Endothelial cell of umbilical vein (primary cell): ENCODE measurements around the gene PRKAR1A. TPM values are rescaled to one million over a fixed set of nuclear protein-coding genes. Genes with fewer than 3 reads are reported as not detected.
"Not testable (repeated sequence)": the region's sequence is repeated elsewhere in the genome, so short reads cannot be mapped to it uniquely, and the experiment has no call there.

Experiments
- BruUV-seq: library from RNA; stranded (reverse); fragments of 400-500 nt; replicated peaks from 2 replicates; lab custom pipeline; 2021; lab: Mats Ljungman, UMichigan
- CTCF ChIA-PET: fragments of 300-600, 350-600 bp; sonication (Branson Sonifier 250); formaldehyde crosslinking; loops from one replicate; lab custom pipeline; 2021; ENCODE audit warnings: antibody characterized with exemption, inconsistent platforms; lab: Charles Lee
- POLR2A ChIA-PET: fragments of 300-600, 350-600 bp; sonication (Branson Sonifier 250); formaldehyde crosslinking; loops from one replicate; lab custom pipeline; 2021; ENCODE audit warnings: antibody characterized with exemption, inconsistent platforms; lab: Charles Lee
- DNase-seq: peaks from one replicate; pipeline ENCODE4 v3.0.0-alpha.2; 2011; ENCODE audit warnings: low read depth, low spot score
- FAIRE-seq: peaks from 2 replicates; lab custom pipeline; 2011; peaks lifted over from hg19 to GRCh38; lab: Jason Lieb, UNC
- H2AFZ ChIP-seq: 2 replicates; pipeline ENCODE4 v1.6.0; 2012; ENCODE audit warnings: low read depth, low read length, control low read depth, inconsistent platforms
- H3K27ac ChIP-seq: 2 replicates; pipeline ENCODE4 v1.5.1; 2011; ENCODE audit warnings: low read depth, mild to moderate bottlenecking, control low read depth, low read length, moderate library complexity; ENCODE audit not compliant: insufficient read depth
- H3K27me3 ChIP-seq, 2 experiments: 2 replicates each; pipeline versions ENCODE4 v1.6.0 to v1.6.1; 2011; ENCODE audit warnings: low read length in 2 of 2, mixed read lengths in 1 of 2; ENCODE audit not compliant: control insufficient read depth in 2 of 2, insufficient read depth in 2 of 2
- H3K36me3 ChIP-seq, 2 experiments: 2 replicates in 1 of 2; 3 replicates in 1 of 2; pipeline ENCODE4 v1.5.1; 2011; ENCODE audit warnings: low read length in 2 of 2, mild to moderate bottlenecking in 1 of 2, moderate library complexity in 1 of 2; ENCODE audit not compliant: control insufficient read depth in 2 of 2, insufficient read depth in 2 of 2; ENCODE audit errors: extremely low read depth in 1 of 2
- H3K4me1 ChIP-seq: 3 replicates; pipeline ENCODE4 v1.5.1; 2011; ENCODE audit warnings: mild to moderate bottlenecking, low read length; ENCODE audit not compliant: control insufficient read depth, insufficient read depth; ENCODE audit errors: extremely low read depth
- H3K4me2 ChIP-seq: 2 replicates; pipeline ENCODE4 v1.6.1; 2011; ENCODE audit warnings: low read length, control low read depth, mixed read lengths; ENCODE audit not compliant: insufficient read depth
- H3K4me3 ChIP-seq, 3 experiments: fragments of 200-600 bp in 1 of 3; sonication (generic), shearing (Covaris generic) in 1 of 3; replicated peaks in 1 of 3; 2 replicates each; pipeline ENCODE4 v1.5.1; 2011 to 2016; ENCODE audit warnings: control low read depth in 3 of 3, low read length in 3 of 3, mild to moderate bottlenecking in 2 of 3, inconsistent platforms in 1 of 3, low read depth in 1 of 3, moderate library complexity in 1 of 3; ENCODE audit not compliant: insufficient read depth in 1 of 3
- H3K79me2 ChIP-seq: 2 replicates; pipeline ENCODE4 v1.6.0; 2012; ENCODE audit warnings: low read length, inconsistent platforms; ENCODE audit not compliant: control insufficient read depth, insufficient read depth
- H3K9ac ChIP-seq: replicated peaks from 2 replicates; pipeline ENCODE3; 2011; ENCODE audit warnings: low read length, control low read depth; ENCODE audit not compliant: insufficient read depth; ENCODE audit errors: extremely low read depth
- H3K9me1 ChIP-seq: replicated peaks from 3 replicates; pipeline ENCODE4 v1.6.0; 2011; ENCODE audit warnings: mild to moderate bottlenecking, low read length; ENCODE audit not compliant: control insufficient read depth, insufficient read depth; ENCODE audit errors: extremely low read depth
- H3K9me3 ChIP-seq: replicated peaks from 2 replicates; pipeline ENCODE4 v1.5.1; 2012; ENCODE audit warnings: low read length, inconsistent platforms; ENCODE audit not compliant: control insufficient read depth, insufficient read depth
- H4K20me1 ChIP-seq: replicated peaks from 2 replicates; pipeline ENCODE3; 2011; ENCODE audit warnings: mild to moderate bottlenecking, low read length; ENCODE audit not compliant: control insufficient read depth, insufficient read depth; ENCODE audit errors: extremely low read depth
- POLR2A ChIP-seq: IDR thresholded peaks from 2 replicates; pipeline ENCODE4 v1.6.1; 2012; ENCODE audit warnings: low read depth, mild to moderate bottlenecking, control low read depth, low read length
- dilution Hi-C: fragments of 300-500 bp; cut with MboI; formaldehyde crosslinking; loops from one replicate; pipeline ENCODE4 v1.15.0; 2019; ENCODE audit warnings: low sequenced_read_pairs; ENCODE audit not compliant: extremely low pct_ligation_motif_present
- intact Hi-C: fragments of 100-400 bp; cut with micrococcal nuclease; formaldehyde crosslinking; loops from one replicate; pipeline ENCODE4 v1.10.0; 2022
- polyA plus RNA-seq, 4 experiments: library from polyadenylated mRNA; depleted of rRNA in 3 of 4; stranded (reverse) in 3 of 4; unstranded in 1 of 4; fragments of >200 nt; gene quantifications; 2 replicates each; pipeline versions ENCODE4 v1.2.1 to v1.2.3, GENCODE V29; 2011 to 2012; ENCODE audit warnings: missing spikeins in 1 of 4
- total RNA-seq: library from RNA; stranded (reverse); gene quantifications from 2 replicates; pipeline ENCODE4 v1.2.3, GENCODE V29; 2021

The PRKAR1A gene
- total and polyA plus RNA-seq, 2 donors (not counting 3 experiments of a cell fraction or from before 2014, with no cell fraction given): 92.0 to 257 TPM

DNA sequence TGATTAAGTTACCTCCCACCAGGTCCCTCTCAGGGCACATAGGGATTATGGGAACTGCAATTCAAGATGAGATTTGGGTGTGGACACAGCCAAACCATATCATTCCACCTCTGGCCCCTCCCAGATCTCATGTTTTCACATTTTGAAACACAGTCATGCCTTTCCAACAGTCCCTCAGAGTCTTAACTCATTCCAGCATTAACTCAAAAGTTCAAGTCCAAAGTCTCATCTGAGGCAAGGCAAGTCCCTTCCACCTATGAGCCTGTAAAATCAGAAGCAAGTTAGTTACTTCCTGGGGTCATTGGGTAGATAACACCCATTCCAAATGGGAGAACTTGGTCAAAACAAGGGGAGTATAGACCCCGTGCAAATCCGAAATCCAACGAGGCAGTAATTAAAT lies 5.4 kb downstream of the PRKAR1A start:
- Histone ChIP-seq H3K4me1 (peaks cover 14% of the 10 kb centered on the region), H3K36me3 (peaks cover 9 to 17% of the 10 kb centered on the region in 2 experiments), H3K79me2 (peaks cover 91% of the 10 kb centered on the region)
- FAIRE-seq, H3K27me3 ChIP-seq, DNase-seq, intact Hi-C loops, H3K27ac ChIP-seq, H3K4me3 ChIP-seq, H3K9ac ChIP-seq, BruUV-seq, dilution Hi-C loops, H3K9me1 ChIP-seq, H3K9me3 ChIP-seq, POLR2A ChIA-PET, H3K4me2 ChIP-seq, H2AFZ ChIP-seq, H4K20me1 ChIP-seq, CTCF ChIA-PET: not testable (repeated sequence)

DNA sequence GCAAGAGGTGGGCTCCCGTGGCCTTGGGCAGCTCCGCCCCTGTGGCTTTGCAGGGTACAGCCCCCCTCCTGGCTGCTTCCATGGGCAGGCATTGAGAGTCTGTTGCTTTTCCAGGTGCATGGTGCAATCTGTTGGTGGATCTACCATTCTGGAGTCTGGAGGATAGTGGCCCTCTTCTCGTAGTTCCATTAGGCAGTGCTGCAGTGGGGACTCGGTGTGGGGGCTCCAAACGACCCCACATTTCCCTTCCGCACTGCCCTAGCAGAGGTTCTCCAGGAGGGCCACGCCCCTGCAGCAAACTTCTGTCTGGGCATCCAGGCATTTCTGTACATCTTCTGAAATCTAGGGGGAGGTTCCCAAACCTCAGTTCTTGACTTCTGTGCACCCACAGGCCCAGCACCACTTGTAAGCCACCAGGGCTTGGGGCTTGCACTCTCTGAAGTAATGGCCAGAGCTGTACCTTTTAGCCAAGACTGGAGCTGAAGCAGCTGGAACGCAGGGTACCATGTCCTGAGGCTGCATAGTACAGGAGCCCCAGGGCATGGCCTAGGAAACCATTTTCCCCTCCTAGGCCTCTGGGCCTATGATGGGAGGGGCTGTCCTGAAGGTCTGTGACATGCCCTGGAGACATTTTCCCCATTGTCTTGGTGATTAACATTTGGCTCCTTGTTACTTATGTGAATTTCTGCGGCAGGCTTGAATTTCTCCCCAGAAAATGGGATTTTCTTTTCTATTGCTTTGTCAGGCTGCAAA lies 6.0 kb downstream of the PRKAR1A start:
- DNase-seq: no peak
- Histone ChIP-seq H3K9ac (no peak overlapping the region), H3K4me3 (no peak overlapping the region), H3K9me3 (no peaks in the 10 kb centered on the region), H3K9me1 (no peaks in the 10 kb centered on the region), H3K36me3 (peaks cover 9 to 17% of the 10 kb centered on the region in 2 experiments), H2AFZ (no peak overlapping the region), H3K27ac (no peak overlapping the region), H3K4me2 (no peak overlapping the region), H3K27me3 (no peaks in the 10 kb centered on the region), H4K20me1 (peaks cover 3% of the 10 kb centered on the region), H3K4me1 (peaks cover 14% of the 10 kb centered on the region), H3K79me2 (peaks cover 87% of the 10 kb centered on the region)
- dilution Hi-C loops (no loop called here), intact Hi-C loops (no loop called here)
- FAIRE-seq: no peak
- ChIA-PET CTCF (no interaction called here), POLR2A (no interaction called here)
- no peak for TF ChIP-seq POLR2A
- BruUV-seq: no TSS peak

DNA sequence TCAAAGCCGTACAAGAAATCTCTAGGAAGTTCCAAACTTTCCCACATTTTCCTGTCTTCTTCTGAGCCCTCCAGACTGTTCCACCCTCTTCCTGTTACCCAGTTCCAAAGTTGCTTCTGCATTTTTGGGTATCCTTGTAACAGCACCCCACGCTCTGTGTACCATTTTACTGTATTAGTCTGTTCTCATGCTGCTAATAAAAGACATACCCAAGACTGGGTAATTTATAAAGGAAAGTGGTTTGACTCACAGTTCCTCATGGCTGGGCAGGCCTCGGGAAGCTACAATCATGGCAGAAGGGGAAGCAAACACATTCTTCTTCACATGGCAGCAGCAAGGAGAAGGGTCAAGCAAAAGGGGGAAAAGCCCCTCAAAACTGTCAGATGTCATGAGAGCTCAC lies 6.8 kb downstream of the PRKAR1A start:
- peaks cover 14 to 20% of the 10 kb centered on the region in 2 experiments for H3K36me3 ChIP-seq
- H3K4me3 ChIP-seq, BruUV-seq, dilution Hi-C loops, H2AFZ ChIP-seq, H3K9me3 ChIP-seq, H3K27me3 ChIP-seq, CTCF ChIA-PET, H3K4me2 ChIP-seq, H3K9me1 ChIP-seq, H3K9ac ChIP-seq, DNase-seq, H3K27ac ChIP-seq, POLR2A ChIA-PET, intact Hi-C loops, FAIRE-seq, H4K20me1 ChIP-seq: not testable (repeated sequence)
- H3K79me2 ChIP-seq: peaks cover 84% of the 10 kb centered on the region
- H3K4me1 ChIP-seq: peaks cover 14% of the 10 kb centered on the region
